GM21619 (cell line): ENCODE data around the gene CAMTA1.

Source experiments
- ATAC-seq: cut with Tn5 transposase; IDR thresholded peaks from one replicate; pipeline ENCODE4 v1.9.1; 2021; ENCODE audit not compliant: unreplicated experiment

Gene CAMTA1

DNA sequence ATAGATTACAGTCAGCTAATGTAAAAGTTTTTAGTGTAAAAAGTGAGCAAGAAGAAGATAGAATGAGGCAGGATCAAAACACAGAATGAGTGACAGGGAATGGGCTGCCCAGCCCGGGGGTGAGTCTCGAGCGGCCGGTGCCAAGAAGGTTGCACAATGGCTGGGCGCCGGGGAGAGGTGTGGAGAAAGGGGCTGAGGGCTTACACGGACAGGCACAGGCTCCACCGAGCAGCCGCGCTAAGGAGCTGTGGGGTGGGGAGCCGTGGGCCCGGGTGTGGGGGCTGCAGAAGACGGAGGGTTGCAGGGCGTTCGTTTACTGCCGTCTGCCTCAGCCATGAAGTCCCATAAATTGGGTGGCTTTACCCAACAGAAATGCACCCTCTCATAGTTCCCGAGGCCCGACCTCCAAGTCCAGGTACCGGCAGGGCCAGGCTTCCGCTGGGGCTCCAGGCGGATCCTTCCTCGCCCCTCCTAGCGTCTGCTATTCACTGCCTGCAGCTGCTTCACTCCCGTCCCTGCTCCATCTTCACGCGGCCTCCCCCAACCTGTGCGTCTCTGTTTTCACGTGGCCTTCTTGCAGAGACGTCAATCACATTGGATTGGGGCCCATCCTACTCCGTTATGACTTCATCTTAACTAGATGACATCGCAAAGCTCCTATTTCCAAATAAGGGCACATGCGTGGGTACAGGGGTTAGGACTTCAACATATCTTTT, 277.2 kb downstream of the CAMTA1 start:
- no peak for ATAC-seq

- ATAC-seq: no peak
Measured at GRCh38 chr1:7063981-7064380, 278.7 kb downstream of the CAMTA1 start.

- no peak for ATAC-seq
Measured at GRCh38 chr1:7068552-7068951, 283.3 kb downstream of the CAMTA1 start.

DNA sequence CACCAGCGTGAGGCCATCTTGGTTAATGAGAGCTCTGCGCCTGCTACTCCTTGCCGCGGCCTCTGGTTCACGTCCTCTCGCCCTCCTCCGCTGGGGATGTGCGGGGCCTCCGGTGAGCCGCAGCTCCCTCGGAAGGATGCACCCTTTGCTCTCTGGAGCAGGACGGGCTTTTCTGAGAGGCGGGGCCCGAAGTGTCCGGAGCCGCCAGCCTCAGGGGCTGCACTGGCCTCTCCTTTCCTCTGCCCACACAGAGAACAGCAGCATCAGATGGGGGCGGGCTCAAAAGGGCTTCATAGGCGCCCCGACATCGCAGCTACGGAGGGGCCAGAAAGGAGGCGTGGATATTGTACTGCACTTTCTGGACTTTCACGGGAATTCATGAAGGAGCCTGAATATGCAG, 284.7 kb downstream of the CAMTA1 start:
- ATAC-seq: no peak

DNA sequence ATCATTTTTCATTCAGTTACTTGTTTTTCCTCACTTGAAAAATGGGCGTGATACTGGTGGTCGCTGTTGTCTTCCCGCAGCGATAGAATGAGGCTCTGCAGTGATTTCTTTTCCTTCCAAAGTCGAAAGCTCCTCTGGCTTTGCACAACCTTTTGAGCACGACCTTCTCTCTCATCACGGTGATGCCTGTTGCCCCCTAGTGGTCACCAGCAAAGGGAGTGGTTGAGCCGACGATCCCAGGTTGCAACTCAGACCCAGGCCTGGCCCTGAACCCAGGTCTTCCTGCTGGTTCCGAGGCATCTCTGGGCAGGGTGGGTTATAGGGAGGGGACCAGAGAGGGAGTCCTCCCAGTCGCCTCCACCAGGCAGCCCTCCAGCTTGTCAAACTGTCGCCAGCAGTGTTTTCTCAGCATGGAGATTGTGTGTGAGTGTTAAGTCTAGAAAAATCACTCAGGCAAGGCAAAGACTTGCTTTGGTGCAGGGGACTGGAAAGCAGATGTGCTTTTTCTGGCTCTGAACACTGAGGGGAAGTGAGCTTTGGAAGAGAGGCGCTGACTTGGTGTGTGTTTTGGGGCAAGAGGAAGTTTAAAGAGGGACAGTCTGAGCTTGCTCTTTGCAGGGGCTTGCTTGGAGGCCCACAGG, 285.3 kb downstream of the CAMTA1 start:
- ATAC-seq: no peak

GRCh38 chr1:7076117-7076516, 290.9 kb downstream of the CAMTA1 start:
- ATAC-seq: no peak

- no peak for ATAC-seq
Measured at GRCh38 chr1:7076572-7076971, 291.3 kb downstream of the CAMTA1 start.

- no peak for ATAC-seq
Measured at GRCh38 chr1:7077136-7077535, 291.9 kb downstream of the CAMTA1 start.

- no peak for ATAC-seq
Measured at GRCh38 chr1:7077970-7078369, 292.7 kb downstream of the CAMTA1 start.

DNA sequence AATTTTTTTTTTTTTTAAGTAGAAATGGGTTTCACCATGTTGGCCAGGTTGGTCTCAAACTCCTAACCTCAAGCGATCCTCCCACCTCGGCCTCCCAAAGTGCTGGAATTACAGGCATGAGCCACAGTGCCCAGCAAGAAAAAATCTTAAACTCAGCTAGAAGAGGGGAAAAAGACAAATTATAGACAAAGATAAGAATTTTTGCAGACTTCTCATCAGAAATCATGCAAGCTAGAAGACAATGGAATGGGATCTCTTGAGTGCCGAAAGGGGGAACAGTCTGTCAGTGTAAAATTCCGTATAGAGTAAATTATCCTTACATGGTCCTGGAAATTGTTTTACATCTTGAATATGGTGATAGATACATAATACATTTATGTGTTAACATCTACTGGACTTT, 294.4 kb downstream of the CAMTA1 start:
- ATAC-seq: no peak

DNA sequence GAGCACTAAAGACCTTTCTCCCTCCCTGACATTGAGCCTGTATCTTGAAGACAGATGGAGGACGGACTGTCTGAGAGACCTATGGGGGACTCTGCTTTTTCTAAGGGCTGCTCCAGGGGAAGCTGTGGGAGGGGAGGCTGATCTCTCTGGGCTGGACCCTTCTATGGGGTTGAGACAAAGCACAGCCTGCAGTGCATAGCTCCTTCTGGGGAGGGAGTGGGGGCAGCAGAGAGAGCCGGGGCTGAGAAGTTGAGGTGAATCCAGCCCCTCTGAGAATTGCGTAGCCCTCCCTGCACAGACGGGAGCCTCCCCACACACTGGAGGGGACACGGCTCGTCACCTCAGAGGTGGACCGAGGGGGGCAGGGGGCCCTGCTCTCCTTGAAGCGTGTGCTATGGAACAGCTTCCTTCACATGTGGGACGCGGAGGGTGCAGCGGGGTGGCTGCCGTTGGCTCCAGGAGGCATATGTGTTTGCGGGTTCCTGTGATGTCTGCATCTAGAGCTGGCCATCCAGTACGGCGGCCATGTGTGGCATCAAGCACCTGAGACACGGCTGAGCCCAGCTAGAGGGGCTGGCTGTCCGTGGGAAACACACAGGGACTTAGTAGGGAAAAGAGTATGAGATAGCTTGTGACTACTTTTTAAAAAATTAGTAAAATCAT, 299.1 kb downstream of the CAMTA1 start:
- no peak for ATAC-seq

DNA sequence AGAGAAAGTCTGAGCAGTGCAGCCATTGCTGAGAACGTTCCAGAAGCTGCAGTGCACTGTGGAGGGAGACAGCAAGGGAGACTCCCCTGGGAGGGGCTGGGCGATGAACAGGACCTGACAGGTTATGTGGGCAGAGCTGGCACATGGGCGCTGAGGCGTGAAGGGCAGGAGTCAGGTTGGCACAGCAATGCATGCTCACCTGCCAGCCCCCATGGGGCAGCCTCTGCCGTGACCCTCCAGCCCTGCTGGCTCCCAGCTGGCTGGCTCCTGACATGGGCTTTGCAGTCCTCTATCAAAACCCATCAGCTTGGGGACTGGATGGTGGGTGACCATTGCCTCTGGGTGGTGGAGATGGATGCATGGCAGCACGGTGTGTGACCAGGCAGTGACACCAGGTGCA, 300.3 kb downstream of the CAMTA1 start:
- no peak for ATAC-seq

DNA sequence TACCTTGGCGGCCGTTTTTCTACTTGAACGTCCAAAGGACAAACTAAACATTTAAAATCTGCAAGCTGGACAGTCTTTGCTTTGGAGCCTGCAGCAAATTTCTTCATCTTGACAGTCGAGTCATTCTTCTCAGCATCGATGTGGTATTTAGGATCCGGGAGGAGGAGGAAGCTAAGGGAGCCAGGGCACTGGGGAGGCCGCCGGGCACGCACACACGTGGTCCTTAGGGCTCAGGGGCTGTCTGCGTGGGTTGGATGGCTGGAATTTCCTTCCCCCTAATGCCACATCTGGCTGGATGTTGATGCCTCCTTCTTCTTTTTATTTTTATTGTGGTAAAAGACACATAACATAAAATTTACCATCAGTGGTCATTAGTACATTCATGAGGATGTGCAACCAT, 300.9 kb downstream of the CAMTA1 start:
- no peak for ATAC-seq

DNA sequence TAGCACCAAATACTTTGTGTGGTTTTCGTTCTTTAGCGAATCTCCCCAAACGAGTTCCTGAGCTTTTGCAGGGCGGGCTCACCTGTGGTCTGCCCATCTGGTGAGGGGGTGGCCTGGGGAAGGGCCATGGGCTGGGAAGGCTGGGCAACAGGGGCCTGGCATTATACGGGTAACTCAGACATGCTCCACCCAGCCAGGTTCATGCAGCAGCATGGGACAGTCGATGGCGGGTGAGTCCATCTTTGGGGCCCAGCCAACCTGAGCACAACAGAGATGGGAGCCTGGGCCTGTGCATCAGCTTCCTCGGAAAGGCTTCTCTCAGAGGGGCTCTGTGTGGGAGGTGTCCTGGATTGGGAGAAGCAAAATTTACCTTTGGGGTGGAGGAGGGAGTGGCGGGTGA, 302.6 kb downstream of the CAMTA1 start:
- ATAC-seq: no peak

DNA sequence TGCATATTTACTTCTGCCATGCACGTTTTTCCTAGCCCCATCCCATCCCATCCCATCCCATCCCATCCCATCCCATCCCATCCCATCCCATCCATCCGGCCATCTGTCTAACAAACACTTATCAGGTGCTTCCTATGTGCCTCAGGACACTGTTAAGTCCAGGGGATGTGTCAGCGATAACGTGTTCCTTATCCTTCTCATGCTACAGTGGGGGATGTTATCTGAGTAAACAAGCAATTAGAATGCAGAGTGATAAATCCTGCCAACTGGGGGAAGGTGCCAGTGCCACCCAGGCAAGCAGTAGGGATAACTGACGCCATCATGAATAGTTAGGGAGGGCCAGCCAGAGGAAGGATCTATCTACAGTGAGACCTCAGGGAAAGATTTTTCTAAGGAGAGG, 304.2 kb downstream of the CAMTA1 start:
- no peak for ATAC-seq

- no peak for ATAC-seq
Measured at GRCh38 chr1:7093297-7093696, 308.0 kb downstream of the CAMTA1 start.

DNA sequence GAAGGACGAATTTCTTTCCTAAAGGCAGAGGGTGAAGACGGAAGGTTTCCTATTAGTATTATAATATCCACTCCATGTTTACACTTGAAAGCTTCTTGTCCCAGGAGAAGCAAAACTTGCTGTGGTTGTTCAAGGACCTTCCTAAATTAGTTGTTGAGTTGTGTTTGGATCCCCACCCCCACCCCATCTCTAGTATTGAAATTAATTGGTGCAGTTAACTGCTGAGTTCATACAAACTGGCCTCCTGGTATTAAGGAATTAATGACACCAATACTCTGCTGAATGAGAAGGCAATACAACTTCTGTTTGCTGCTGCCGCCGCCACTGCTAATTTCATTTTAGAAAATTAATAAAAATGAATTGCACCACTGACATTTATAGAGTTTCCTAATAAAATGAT, 308.8 kb downstream of the CAMTA1 start:
- ATAC-seq: no peak

DNA sequence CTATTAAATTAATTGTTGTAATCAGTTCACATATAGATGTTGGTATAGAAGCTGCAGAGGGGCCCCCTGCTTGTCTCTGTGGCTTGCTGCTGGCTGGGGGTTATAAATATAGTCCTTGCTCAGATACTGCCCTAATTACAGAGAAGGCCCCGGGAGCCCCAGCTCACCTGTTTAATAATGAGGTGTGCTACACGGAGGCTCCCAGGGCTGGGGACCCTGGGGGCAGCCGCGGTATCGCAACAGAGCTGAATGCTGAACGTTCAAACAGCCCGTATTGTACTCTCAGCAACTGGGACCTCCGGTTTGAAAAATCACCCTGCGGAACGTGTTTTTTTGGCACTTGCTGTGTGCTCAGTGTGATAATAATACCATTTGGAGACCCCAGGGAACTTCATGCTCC, 309.3 kb downstream of the CAMTA1 start:
- ATAC-seq: no peak

- ATAC-seq: no peak
Measured at GRCh38 chr1:7095343-7095964, 310.2 kb downstream of the CAMTA1 start.

DNA sequence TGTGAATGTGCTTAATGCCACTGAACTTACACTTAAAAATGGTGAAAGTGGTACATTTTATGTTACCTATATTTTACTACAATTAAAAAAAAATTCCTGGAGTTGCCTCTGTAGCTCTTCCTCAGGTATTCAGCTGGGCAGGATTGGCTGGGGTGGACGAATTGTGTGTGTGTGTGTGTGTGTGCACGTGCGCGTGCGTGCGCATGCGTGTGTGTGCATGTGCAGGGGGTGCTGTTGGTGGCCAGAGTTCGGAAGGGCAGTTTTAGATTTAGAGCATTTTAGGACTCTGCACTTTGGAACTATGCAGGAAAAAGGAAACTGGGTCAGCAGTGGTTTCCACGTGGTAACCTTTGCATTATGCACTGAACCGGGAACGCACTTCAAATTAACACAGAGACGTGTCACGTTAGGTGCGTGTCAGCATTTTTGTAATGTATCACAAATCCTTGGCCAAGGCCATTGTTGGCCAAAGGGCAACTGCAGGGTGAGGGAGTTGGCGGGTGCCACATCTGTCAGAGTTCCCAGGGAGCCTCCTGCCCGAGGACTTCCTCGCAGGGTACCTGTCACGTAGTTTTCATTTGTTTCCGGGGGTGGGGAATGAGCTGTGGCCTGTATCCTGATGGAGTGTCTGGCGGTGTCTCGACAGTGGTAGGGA, 312.8 kb downstream of the CAMTA1 start:
- no peak for ATAC-seq

DNA sequence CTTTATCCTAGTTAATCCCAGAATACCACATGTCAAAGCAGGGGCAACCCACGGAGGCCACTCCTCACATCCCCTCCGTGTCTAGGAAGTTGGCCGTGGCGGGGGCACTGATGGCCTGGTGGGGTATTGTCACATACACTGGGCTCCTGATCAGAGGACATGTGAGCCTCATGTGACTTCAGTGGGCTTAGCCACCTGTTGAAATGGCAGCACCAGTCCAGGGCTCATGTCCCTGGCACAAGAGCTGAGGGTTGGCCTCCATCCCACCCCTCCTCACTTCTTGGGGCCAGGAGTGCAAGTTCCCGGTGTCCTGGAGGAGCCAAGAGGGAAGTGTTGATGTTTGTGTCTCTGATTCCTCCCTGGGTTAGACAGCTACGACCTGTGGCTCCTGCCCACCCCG, 313.4 kb downstream of the CAMTA1 start:
- no peak for ATAC-seq
